GM21381 (cell line): ENCODE measurements around the gene TMEM190.
"Not testable (repeated sequence)": the region's sequence is repeated elsewhere in the genome, so short reads cannot be mapped to it uniquely, and the experiment has no call there.

Experiments
- ATAC-seq: cut with Tn5 transposase; IDR thresholded peaks from one replicate; pipeline ENCODE4 v1.9.1; 2021; ENCODE audit warnings: mild to moderate bottlenecking, moderate library complexity; ENCODE audit not compliant: unreplicated experiment

TMEM190 gene

DNA sequence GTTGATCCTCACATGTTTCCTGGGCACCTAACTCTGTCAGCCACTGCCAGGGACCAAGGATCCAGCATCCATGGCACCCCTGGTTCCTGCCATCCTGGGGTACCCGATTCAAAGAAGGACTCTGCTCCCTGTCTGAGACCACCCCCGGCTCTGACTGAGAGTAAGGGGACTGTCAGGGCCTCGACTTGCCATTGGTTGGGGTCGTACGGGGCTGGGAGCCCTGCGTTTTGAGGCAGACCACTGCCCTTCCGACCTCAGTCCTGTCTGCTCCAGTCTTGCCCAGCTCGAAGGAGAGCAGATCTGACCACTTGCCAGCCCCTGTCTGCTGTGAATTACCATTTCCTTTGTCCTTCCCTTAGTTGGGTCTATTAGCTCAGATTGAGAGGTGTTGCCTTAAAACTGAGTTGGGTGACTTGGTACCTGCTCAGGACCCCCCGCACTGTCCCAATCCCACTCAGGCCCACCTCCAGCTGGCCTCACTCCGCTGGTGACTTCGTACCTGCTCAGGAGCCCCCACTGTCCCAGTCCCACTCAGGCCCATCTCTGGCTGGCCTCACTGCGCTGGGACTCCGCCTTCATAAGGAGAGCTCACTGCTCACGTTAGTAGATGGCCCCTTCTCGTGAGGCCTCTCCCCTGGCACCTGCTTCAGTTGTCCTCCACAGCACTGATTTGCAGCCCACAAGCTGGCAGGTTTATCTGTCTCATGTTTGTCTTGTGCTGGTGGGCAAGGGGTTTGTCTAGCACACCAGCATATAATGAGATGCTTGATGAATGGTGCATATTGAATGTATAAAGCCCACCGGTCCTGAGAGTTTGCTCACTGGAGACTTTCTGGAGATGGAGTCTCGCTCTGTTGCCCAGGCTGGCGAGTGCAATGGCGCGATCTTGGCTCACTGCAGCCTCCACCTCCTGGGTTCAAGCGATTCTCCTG is 13.0 kb downstream of the TMEM190 start:
- no peak for ATAC-seq

DNA sequence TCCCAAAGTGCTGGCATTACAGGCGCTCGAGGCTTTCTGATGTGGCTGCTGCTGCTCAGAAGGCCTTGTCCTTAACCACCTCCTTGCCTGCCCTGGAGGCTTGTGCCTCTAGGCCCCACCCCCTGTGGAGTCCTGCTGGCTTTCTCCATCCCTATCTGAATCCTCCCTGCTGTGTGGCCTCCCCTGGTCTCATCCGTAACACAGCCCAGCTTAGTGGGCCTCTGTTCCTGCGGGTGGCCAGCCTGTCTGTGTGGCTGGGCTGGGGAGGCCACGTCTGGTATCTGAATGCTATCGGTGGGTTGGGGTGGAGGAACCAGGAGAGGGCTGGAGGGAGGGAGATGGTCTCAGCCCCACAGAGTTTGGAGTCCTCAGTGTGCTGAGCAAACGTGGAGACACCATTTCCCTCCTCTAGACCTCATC is 13.8 kb downstream of the TMEM190 start:
- ATAC-seq: no peak

DNA sequence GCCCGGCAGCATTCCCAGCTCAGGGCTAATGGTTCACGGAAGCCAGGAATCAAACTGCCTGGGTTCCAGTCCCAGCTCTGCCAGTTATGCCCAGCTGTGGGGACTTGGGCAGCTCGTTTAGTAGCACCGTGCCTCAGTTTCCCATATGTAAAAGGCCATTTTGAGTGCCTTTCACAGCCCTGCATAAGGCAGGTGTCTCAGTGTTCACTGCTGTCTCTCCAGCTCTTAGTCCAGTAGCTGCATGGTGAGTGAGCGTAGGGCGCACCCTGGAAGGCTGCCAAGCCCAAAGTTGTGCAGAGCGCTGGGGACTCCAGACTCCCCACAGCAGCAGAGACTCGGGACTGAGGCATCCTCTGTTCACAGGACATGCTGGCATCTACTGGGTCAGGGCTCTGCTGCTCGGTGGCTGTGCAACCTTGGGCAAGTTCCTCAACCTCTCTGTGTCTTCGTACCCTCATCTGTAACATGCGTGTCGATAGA is 14.6 kb downstream of the TMEM190 start:
- no peak for ATAC-seq

DNA sequence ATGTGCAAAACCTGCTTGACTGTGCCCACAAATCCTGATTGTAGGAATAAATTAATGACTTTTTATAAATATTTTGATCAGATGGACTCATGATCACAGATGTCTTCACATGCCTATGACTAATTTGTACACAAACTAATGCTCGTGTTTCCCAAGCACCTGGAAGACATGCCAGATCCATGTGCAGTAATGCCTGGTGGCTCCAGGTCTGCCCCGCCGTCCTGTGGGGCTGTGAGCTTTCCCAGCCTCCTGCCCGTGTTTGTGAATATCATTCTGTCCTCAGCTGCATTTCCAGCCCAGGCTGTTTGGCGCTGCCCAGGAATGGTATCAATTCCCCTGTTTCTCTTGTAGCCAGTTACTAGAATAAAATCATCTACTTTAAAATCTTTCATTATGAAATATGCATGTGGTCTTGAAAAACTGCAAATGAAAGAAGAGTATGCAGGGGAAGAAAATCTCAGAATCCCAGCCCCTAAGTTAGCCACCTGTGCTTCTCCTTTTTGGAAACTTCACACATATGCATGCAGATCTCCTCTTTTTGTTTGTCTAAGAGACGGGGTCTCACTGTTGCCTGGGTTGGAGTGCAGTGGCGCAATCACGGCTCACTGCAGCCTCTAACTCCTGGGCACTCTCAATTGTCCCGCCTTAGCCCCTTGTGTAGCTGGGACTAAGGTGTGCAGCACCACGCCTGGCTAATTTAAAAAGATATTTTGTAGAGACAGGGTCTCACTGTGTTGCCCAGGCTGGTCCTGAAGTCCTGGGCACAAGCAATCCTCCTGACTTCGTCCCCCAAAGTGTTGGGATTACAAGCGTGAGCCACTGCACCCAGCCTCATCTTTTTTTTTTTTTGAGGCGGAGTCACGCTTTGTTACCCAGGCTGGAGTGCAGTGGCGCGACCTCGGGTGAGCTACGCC is 15.3 kb downstream of the TMEM190 start:
- no peak for ATAC-seq

DNA sequence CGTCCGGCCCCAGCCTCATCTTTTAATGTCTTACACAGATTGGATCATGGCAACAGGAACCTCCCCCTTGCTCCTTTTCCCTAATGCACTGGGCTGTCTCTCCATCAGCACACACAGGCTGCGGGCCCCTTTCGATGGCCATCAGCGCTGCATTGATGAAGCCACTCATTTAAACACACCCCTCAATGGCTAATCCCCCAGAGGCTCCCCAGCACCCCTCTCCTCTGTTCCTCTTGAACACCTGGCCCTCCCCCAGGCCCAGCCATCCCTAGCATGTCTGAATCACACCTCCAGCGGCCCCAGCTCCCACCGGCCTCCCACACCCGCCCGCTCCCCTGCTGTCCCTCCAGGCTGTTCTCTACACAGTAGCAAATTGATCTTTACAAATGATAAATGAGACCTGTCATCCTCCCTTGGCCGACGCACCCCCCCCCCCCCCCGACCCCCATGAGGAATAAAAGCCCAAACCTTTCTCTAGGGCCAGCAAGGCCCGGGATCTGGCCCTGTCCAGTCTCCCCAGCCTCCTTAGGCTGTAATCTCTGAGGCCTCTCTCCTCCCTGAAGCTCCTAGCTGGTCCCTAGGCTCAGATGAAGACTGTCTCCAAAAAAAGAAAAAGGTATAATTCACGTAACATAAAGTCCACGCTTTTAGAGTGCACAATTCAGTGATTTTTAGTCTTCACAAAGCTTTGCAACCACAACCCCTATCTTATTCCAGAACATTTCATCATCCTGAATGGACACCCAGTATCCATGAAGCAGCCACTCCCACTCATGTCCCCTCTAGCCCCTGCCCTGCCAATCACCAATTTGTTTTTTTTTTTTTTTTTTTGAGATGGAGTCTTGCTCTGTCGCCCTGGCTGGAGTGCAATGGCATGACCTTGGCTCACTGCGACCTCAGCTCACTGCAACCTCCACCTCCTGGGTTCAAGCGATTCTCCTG is 16.5 kb downstream of the TMEM190 start:
- ATAC-seq: no peak

DNA sequence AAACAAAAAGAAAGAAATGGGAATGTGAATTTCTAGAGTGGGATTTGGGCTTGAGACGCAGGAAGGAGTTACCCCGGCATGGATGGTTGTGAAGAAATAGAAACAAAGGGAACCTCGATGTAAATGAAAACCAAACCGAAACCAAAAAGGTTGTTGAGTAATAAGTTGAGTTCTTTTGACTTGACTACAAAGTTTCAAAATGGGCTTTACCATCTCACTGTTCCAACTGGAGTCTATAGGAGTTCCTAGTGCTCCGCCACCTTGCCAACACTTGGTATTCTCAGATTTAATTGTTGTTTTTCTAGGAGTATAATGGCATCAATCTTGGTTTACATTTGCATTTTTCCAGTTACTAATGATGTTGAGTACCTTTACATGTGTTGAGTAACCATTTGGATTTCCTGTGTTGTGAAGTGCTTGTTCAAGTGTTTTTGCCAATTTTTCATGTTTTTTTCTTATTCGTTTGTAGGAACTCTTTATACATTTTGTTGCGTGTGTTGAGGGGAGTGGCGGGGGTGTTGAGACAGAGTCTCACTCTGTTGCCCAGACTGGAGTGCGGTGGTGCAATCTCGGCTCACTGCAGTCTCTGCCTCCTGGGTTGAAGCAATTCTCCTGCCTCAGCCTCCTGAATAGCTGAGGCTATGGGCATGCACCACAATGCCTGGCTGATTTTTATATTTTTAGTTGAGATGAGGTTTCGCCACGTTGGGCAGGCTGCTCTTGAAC is 21.7 kb downstream of the TMEM190 start:
- no peak for ATAC-seq

DNA sequence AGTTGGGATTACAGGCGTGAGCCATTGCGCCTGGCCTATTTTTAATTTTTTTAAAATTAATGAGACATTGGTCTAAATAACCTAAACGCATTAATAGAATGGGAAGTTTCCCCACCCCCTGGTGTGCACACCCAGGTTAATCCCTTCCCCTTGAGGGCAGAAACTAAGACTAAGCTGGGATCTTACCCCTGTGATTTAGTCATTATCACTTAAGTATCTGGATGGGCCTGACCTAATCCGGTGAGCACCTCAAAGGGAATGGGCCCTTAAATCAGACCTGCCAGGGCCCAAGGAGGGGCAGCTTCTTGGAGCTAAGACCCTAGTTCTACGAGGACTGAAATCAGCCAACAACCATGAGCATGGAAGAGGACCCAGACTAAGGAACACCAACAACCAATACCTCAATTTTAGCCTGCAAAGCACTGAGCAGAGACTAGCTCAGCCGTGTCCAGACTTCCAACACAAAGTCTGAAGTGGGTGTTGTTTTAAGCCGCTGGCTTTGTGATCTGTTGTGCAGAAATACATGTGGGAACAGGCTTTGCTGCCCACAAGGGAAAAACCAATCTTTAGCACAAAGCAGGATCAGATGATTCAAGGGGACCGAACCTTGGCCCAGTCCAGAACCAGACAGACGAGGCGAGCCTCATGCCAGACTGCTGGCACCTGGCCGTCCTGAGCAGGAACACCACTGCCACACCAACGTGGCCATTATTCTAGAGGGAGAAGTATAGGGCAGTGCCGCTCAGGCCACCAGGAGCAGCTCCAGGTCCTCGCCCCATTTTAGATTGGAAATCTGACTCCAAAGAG is 23.9 kb downstream of the TMEM190 start:
- ATAC-seq: no peak

DNA sequence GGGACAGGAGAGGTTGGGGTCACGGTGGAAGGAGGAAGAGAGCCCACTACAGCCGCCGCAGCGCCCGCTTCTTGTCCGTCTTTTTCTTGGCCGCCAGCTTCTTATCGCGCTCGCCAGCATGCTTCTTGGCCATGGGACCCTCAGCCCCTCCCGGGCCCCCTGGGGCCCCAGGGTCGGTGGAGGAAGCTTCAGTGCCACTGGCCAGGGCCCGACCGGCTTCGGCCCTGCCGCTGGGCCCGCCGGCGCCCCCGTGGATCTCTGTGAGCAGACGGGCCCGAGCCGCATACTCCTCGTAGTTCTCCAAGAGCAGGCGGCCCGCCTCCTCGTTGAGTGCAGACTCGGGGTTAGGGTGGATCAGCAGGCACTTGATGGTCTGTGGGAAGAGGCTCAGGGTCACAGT is 24.8 kb downstream of the TMEM190 start:
- not testable (repeated sequence) for ATAC-seq

DNA sequence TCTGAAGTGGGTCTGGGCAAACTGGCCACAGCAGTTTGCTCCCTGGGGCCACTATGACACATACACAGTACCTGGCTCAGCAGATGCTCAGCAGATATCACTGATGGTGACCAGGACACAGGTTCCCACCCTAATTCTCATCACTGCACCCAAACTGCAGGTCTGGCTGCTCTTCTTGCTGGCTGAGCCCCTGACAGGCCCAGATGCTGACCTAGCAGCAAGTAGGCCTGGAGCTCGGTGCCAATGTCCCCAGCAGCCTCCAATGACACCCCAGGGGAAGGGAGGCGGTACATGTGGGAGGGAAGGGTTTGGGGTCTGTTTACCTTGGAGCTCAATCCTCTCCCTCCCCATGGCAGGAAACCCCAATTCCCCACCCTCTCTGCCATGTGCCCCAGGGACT is 25.9 kb downstream of the TMEM190 start:
- no peak for ATAC-seq

DNA sequence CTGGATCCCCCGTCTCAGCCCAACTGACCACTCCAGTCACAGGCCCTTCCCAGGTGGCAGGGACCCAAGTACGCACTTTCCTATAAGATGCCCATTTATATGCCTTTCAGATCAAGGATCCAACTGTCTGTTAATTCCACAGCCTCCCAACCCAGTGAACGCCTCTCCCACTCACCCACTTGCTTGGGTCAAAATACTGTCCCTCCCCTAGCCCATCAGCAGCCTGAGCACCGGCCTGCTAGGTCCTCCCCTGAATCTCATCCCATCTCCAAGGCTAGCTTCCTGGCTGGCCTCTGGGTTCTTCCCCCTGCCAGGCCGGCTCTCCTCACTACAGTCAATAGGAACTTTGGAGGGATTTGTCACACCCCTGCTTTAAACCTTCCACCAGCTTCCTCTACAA is 29.0 kb downstream of the TMEM190 start:
- ATAC-seq: no peak

DNA sequence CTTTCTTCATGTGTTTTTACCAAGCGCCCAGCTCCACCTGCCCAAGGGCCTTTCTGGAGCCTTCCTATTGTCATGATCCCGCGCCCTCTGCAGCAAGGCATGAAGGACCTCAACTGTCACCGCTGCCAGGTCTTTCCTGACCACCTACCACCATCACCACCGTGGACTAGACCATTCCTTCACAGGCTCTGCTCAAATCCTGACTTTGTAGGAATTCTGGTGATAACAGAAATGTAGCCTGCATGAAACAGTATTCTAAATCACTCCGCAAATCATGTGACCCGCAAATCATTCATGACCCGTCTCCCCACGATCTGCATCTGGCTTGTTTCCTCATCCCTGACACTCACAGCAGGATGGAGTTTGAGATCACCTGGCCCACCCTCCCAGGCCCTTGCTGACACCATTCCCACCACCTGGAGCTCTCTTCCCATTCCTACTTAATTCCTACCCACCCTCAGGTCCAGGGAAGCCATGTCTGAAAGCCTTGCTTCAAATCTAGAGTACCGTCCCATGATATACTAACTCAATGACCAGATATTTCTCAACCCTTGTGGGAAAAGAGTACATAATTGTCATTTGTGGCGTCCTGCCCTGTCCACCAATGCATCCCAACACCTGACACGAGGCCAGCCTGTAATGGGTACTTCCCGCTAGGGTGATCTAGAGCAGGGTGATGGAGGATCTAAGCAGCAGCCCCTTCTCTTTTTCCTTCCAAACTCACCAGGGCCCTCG is 29.6 kb downstream of the TMEM190 start:
- ATAC-seq: no peak

DNA sequence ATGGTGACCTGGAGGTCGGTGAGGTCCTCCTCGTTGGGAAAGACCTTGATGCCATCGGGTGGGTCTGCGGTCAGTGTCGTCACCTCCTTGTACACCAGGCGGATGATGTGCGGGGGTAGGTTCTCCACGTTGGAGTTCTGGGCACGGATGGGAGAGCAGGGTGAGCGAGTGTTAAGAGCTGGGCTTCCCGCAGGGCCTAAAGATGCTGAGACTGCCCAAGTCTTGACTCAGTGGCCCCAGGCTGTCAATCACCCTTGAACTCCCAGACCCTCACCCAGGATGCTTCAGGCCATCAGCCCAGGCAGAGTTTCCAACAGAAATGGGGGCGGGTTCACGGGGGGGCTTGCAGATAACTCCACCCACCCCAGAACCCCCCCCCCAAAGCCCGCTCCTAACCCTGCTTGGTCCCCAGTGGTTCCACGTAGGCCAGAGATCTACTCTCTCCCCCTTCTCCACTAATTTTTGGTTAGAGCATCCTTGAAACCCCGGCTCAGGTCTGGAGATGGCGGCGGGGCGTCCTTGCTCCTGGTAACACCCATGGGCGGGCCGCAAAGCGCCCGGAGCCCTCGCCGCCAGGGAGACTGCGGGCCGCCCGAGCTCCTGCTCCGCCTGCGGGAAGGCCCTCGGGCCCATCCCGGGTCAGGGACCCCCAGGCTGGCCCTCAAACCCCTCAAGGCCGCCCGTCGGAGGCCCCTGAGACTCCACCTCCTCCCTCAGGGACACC is 30.4 kb downstream of the TMEM190 start:
- no peak for ATAC-seq

DNA sequence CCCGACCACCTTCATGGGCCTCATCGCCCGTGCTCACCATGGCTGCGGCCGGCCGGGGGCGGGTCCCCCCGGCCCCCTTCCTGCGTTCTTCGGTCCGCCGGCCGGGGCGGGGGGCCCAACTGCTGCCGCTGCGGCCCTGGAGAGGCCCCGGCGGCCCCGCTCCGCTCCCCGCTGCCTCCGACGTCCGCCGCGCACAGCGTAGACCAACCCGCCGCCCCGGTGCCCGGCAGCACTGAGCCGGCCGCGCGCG is 30.8 kb downstream of the TMEM190 start, which contains the start of gene UBE2S:
Gene UBE2S (minus strand): TSS at position 239 of the 250 bp plus-strand sequence. CDS start 199 bp downstream, at position 40.
- peak; percentile 20 for ATAC-seq

DNA sequence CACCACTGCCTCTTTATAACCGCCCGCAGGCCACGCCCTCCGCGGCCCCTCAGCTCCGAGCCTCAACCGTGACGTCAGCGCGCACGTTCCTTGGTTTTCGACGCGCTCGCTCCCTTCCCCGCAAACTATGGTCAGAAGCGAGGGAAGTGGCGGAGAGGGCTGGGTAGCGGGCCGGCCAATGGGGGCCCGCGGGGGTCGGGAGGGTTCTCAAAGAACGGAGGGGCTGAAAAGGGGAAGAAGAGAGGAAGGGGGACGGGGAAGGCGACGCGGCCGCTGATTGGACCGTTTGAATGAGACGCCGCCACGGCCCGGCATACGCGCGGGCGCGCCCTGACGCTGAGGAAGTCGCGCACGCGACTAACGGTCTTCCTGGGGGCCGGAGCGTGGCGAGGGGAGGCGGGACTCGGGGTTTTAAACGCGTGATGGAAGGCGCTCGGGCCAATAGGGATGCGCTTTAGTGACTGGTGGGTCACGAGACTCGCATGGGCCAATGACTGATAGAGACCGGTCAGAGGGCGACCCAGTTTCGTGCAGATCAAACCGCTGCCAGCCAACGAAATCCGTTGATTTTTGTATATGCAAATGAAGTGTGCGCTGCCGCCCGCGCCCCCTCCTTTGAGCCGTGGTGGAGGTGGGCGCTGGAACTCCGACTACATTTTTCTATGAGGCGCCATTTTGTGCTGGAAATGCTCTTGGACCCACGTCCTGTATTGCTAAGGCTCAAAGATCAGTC is 31.3 kb downstream of the TMEM190 start:
- peak; percentile 78 for ATAC-seq

DNA sequence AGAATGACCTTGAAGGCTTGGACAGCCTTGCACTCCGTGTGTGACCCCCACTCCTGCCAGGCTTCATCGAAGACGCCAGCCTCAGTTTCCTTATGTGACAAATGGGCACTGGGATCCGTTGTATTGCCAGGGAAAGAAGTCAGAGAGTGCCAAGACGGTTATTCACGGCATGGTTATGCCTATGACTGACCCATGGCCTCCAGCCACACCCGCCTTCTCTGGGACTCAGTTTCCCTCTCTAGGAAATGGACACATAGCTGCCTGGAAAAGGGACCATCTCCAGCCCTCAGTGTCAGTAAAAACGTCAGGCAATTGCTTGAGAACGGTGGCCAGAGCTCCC is 31.9 kb downstream of the TMEM190 start:
- ATAC-seq: no peak

DNA sequence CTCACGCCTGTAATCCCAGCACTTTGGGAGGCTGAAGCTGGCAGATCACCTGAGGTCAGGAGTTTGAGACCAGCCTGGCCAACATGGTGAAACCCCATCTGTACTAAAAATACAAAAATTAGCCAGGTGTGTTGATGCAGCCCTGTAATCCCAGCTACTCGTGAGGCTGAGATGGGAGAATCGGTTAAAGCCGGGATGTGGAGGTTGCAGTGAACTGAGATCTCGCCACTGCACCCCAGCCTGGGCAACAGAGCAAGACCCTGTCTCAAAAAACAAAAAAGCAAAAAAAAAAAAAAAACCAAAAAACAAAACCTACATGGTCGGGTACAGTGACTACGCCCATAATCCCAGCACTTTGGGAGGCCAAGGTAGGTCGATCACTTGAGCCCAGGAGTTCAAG is 32.6 kb downstream of the TMEM190 start:
- ATAC-seq: not testable (repeated sequence)

DNA sequence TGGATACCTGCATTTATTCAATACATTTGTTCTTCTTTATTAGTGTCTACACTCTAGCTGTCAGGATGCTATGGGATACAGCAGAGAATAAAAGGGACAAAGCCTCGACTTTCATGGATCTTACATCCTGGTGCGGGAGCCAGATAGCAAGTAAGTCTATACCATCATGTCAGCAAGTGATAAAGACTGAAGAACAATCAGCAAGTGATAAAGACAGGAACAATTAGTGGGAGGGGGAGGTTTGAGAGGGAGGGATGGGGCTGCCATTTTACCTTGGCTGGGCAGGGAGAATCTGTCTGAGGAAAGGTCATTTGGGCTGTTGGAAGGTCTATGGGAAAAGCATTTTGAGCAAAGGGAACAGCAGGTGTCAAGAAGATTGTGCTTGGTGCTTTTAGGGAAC is 33.5 kb downstream of the TMEM190 start:
- ATAC-seq: no peak
